ENCODE measurements around the gene ITGB4. TPM values are rescaled to one million over a fixed set of nuclear protein-coding genes. Genes with fewer than 3 reads are reported as not detected.

Gene ITGB4
- total RNA-seq, 2 experiments from 2014 or later: 0.81 to 1.3 TPM

DNA sequence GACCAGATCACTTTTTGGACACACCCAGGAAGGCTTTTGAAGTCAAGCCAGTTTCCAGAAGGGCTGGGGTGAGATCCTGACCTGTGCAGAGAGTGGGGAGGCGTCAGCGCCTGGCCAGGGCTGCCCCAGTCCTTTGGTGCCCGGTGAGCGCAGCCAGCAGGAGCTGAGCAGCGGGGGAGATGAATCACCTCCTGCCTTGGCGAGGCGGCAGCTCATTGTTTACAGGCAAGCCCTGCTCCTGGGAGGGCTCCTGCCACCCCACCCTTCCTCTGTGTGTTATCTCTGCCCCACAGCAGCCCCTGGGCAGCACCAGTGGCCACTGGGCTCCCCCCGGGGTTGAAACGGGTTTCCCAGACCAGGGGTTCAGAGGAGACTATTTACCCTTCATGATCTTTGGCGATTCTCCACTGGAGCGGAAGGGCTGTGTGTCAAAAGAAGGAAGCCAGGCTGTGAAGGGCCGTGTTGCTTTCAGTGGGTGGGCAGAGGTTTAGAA is 14.1 kb upstream of the ITGB4 start:
- ATAC-seq (ENCODE audit: poor library complexity): peak; percentile 14
- peak overlapping the region; percentile 15 for H3K4me3 Mint-ChIP-seq

GRCh38 chr17:75712446-75712845 is 8.8 kb upstream of the ITGB4 start:
- H3K27me3 ChIP-seq (ENCODE audit: control insufficient read depth in 1 of 2, insufficient read depth in 2 of 2, low read length in 2 of 2): no peaks in the 10 kb centered on the region
- no peaks in the 10 kb centered on the region for H3K9me3 ChIP-seq (ENCODE audit: control insufficient read depth in 1 of 2, insufficient read depth in 1 of 2, low read length in 2 of 2)
- Mint-ChIP-seq H3K36me3 (ENCODE audit: low read depth) (peaks cover 14% of the 10 kb centered on the region), H3K27me3 (peaks cover 12% of the 10 kb centered on the region), H3K4me3 (no peak overlapping the region), H3K9me3 (no peaks in the 10 kb centered on the region), H3K27ac (no peak overlapping the region), H3K4me1 (ENCODE audit: low read depth) (no peaks in the 10 kb centered on the region)
- no peaks in the 10 kb centered on the region for H3K4me1 ChIP-seq (ENCODE audit: insufficient read depth, low read length)
- TF ChIP-seq, protein P1, sequence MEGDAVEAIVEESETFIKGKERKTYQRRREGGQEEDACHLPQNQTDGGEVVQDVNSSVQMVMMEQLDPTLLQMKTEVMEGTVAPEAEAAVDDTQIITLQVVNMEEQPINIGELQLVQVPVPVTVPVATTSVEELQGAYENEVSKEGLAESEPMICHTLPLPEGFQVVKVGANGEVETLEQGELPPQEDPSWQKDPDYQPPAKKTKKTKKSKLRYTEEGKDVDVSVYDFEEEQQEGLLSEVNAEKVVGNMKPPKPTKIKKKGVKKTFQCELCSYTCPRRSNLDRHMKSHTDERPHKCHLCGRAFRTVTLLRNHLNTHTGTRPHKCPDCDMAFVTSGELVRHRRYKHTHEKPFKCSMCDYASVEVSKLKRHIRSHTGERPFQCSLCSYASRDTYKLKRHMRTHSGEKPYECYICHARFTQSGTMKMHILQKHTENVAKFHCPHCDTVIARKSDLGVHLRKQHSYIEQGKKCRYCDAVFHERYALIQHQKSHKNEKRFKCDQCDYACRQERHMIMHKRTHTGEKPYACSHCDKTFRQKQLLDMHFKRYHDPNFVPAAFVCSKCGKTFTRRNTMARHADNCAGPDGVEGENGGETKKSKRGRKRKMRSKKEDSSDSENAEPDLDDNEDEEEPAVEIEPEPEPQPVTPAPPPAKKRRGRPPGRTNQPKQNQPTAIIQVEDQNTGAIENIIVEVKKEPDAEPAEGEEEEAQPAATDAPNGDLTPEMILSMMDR (IDR thresholded peaks at IDR 0.05): no peak
- peaks cover 6% of the 10 kb centered on the region for H3K36me3 ChIP-seq (ENCODE audit: insufficient read depth, low read length)
- DNase-seq (no peak), ATAC-seq (ENCODE audit: poor library complexity) (no peak)
- intact Hi-C loops (cut with DNase I, micrococcal nuclease): no loop called here
- no peak overlapping the region for H3K4me3 ChIP-seq (ENCODE audit: low read length)
- no peak overlapping the region for H3K27ac ChIP-seq (ENCODE audit: low read depth in 1 of 2, low read length in 2 of 2)
- CTCF ChIA-PET: interaction anchor here (1.1 kb wide), 1 partner anchor 36 kb away, joined by 4 read pairs; no protein-coding TSS in a partner anchor
- POLR2A ChIA-PET: no interaction called here

More for the DNA sequence above, 14.1 kb upstream of the ITGB4 start:
- no peaks in the 10 kb centered on the region for H3K4me1 ChIP-seq (ENCODE audit: insufficient read depth, low read length)
- H3K27me3 ChIP-seq (ENCODE audit: control insufficient read depth in 1 of 2, insufficient read depth in 2 of 2, low read length in 2 of 2): no peaks in the 10 kb centered on the region
- intact Hi-C loops (cut with DNase I, micrococcal nuclease): no loop called here
- ChIA-PET CTCF (no interaction called here), POLR2A (no interaction called here)
- TF ChIP-seq, protein P1 (IDR thresholded peaks at IDR 0.05): no peak
- no peak overlapping the region for H3K27ac ChIP-seq (ENCODE audit: low read depth in 1 of 2, low read length in 2 of 2)
- Mint-ChIP-seq H3K4me1 (ENCODE audit: low read depth) (no peaks in the 10 kb centered on the region), H3K9me3 (no peaks in the 10 kb centered on the region), H3K27ac (peak overlapping the region; percentile 37), H3K36me3 (ENCODE audit: low read depth) (peaks cover 62% of the 10 kb centered on the region), H3K27me3 (no peaks in the 10 kb centered on the region)
- DNase-seq: no peak
- H3K9me3 ChIP-seq (ENCODE audit: control insufficient read depth in 1 of 2, insufficient read depth in 1 of 2, low read length in 2 of 2): no peaks in the 10 kb centered on the region
- peaks cover 59% of the 10 kb centered on the region for H3K36me3 ChIP-seq (ENCODE audit: insufficient read depth, low read length)
- no peak overlapping the region for H3K4me3 ChIP-seq (ENCODE audit: low read length)

GRCh38 chr17:75719732-75720131 is 1.5 kb upstream of the ITGB4 start:
- H3K27ac ChIP-seq (ENCODE audit: low read depth in 1 of 2, low read length in 2 of 2): no peak overlapping the region
- intact Hi-C loops (cut with DNase I, micrococcal nuclease): no loop called here
- H3K4me3 Mint-ChIP-seq: no peak overlapping the region
- H3K36me3 ChIP-seq (ENCODE audit: insufficient read depth, low read length): no peaks in the 10 kb centered on the region
- H3K4me1 Mint-ChIP-seq (ENCODE audit: low read depth): peaks cover 4% of the 10 kb centered on the region
- H3K4me3 ChIP-seq (ENCODE audit: low read length): no peak overlapping the region
- no peak overlapping the region for H3K27ac Mint-ChIP-seq
- ATAC-seq (ENCODE audit: poor library complexity) (no peak), DNase-seq (no peak)
- no peaks in the 10 kb centered on the region for H3K36me3 Mint-ChIP-seq (ENCODE audit: low read depth)
- H3K27me3 Mint-ChIP-seq: peaks cover 8% of the 10 kb centered on the region
- ChIA-PET CTCF (no interaction called here), POLR2A (interaction anchor here (2.0 kb wide), 1 partner anchor 53 kb away, joined by 7 read pairs; the partner anchor contains the start of genes RECQL5 and SAP30BP)
- TF ChIP-seq, protein P1 (IDR thresholded peaks at IDR 0.05): no peak
- H3K27me3 ChIP-seq (ENCODE audit: control insufficient read depth in 1 of 2, insufficient read depth in 2 of 2, low read length in 2 of 2): no peaks in the 10 kb centered on the region
- H3K9me3 ChIP-seq (ENCODE audit: control insufficient read depth in 1 of 2, insufficient read depth in 1 of 2, low read length in 2 of 2): no peaks in the 10 kb centered on the region
- peaks cover 12% of the 10 kb centered on the region for H3K4me1 ChIP-seq (ENCODE audit: insufficient read depth, low read length)
- H3K9me3 Mint-ChIP-seq: no peaks in the 10 kb centered on the region

Measured in CD4-positive, alpha-beta T cell (primary cell).